Activated T-cell treated with anti-CD3 and anti-CD28 coated beads, Interleukin-2, amount 50 U/mL, for 4 hours (primary cell): ENCODE results near the gene GPS2. TPM values are rescaled to one million over a fixed set of nuclear protein-coding genes. Genes with fewer than 3 reads are reported as not detected.
A peak's percentile ranks its signal among the peaks of the same experiment; 100 is the strongest.

ENCODE experiments used
- ATAC-seq, 2 donors: fragments of 200-7000 bp; cut with Tn5 transposase; one replicate each; pipeline ENCODE4 v1.10.0; 2021
- DNase-seq: peaks from one replicate; pipeline ENCODE4 v3.0.0-alpha.2; 2020
- H3K27me3 Mint-ChIP-seq: one replicate; pipeline ENCODE4 v1.8.0; 2021; ENCODE audit warnings: low read depth, mixed read lengths
- H3K36me3 Mint-ChIP-seq: one replicate; pipeline ENCODE4 v1.8.0; 2022; ENCODE audit warnings: mixed read lengths; ENCODE audit not compliant: insufficient read depth
- H3K4me1 Mint-ChIP-seq: one replicate; pipeline ENCODE4 v1.8.0; 2021; ENCODE audit warnings: low read depth, mixed read lengths
- H3K4me3 Mint-ChIP-seq: one replicate; pipeline ENCODE4 v1.8.0; 2021; ENCODE audit warnings: mild to moderate bottlenecking, moderate library complexity, mixed read lengths
- H3K9me3 Mint-ChIP-seq: one replicate; pipeline ENCODE4 v1.8.0; 2021; ENCODE audit warnings: mixed read lengths
- total RNA-seq, 3 donors: library from RNA; stranded (reverse); gene quantifications; one replicate each; pipeline ENCODE4 v1.2.1, GENCODE V29; 2021

GPS2 gene
- total RNA-seq, 3 donors from 2014 or later, result 80.6 to 92.8 (median 87.1) TPM

- no peaks in the 10 kb centered on the region for H3K36me3 Mint-ChIP-seq
- no peak for DNase-seq
- H3K4me3 Mint-ChIP-seq, result peak overlapping the region; percentile 72
- peaks cover 19% of the 10 kb centered on the region for H3K4me1 Mint-ChIP-seq
- peaks cover 30% of the 10 kb centered on the region for H3K27me3 Mint-ChIP-seq
- ATAC-seq, result no peak
- no peaks in the 10 kb centered on the region for H3K9me3 Mint-ChIP-seq
These were observed 19.7 kb downstream of the GPS2 start for GRCh38 chr17:7295230-7296180.

- Mint-ChIP-seq H3K4me1 (peaks cover 19% of the 10 kb centered on the region), H3K36me3 (no peaks in the 10 kb centered on the region), H3K27me3 (peaks cover 31% of the 10 kb centered on the region), H3K4me3 (peak within 1 kb of the TSS; percentile 72), H3K9me3 (no peaks in the 10 kb centered on the region)
- peak; percentile 75 to 78 for ATAC-seq
- peak; percentile 67 for DNase-seq
These were observed 20.5 kb downstream of the GPS2 start, which contains the start of gene YBX2 for GRCh38 chr17:7294614-7295153. Gene YBX2 (minus strand): TSS chr17:7294639. CDS start chr17:7294500, 139 bp downstream.

GRCh38 chr17:7293816-7294613 lies 21.1 kb downstream of the GPS2 start:
- Mint-ChIP-seq H3K36me3 (no peaks in the 10 kb centered on the region), H3K4me3 (peak overlapping the region; percentile 26), H3K27me3 (peaks cover 31% of the 10 kb centered on the region), H3K9me3 (no peaks in the 10 kb centered on the region), H3K4me1 (peaks cover 19% of the 10 kb centered on the region)
- no peak for DNase-seq
- peak; percentile 4 to 5 for ATAC-seq

- ATAC-seq (no peak), DNase-seq (no peak)
- Mint-ChIP-seq H3K4me1 (peaks cover 19% of the 10 kb centered on the region), H3K4me3 (no peak overlapping the region), H3K27me3 (peaks cover 33% of the 10 kb centered on the region), H3K9me3 (no peaks in the 10 kb centered on the region), H3K36me3 (no peaks in the 10 kb centered on the region)
These were observed 22.0 kb downstream of the GPS2 start for GRCh38 chr17:7293159-7293558.

GRCh38 chr17:7292729-7293128 lies 22.4 kb downstream of the GPS2 start:
- Mint-ChIP-seq H3K27me3 (peaks cover 33% of the 10 kb centered on the region), H3K36me3 (no peaks in the 10 kb centered on the region), H3K4me1 (peaks cover 19% of the 10 kb centered on the region), H3K9me3 (no peaks in the 10 kb centered on the region), H3K4me3 (no peak overlapping the region)
- DNase-seq (no peak), ATAC-seq (no peak)

- Mint-ChIP-seq H3K4me3 (no peak overlapping the region), H3K36me3 (no peaks in the 10 kb centered on the region), H3K9me3 (no peaks in the 10 kb centered on the region), H3K27me3 (peaks cover 33% of the 10 kb centered on the region), H3K4me1 (peaks cover 19% of the 10 kb centered on the region)
- DNase-seq, result no peak
- ATAC-seq, result no peak
These were observed 23.0 kb downstream of the GPS2 start for GRCh38 chr17:7292194-7292593.

- no peaks in the 10 kb centered on the region for H3K36me3 Mint-ChIP-seq
- no peak overlapping the region for H3K4me3 Mint-ChIP-seq
- no peak for ATAC-seq
- peaks cover 33% of the 10 kb centered on the region for H3K27me3 Mint-ChIP-seq
- no peak for DNase-seq
- H3K9me3 Mint-ChIP-seq, result no peaks in the 10 kb centered on the region
- peaks cover 12% of the 10 kb centered on the region for H3K4me1 Mint-ChIP-seq
These were observed 24.5 kb downstream of the GPS2 start for GRCh38 chr17:7290685-7291084.

- Mint-ChIP-seq H3K4me1 (peaks cover 9% of the 10 kb centered on the region), H3K9me3 (no peaks in the 10 kb centered on the region), H3K27me3 (peaks cover 32% of the 10 kb centered on the region), H3K36me3 (no peaks in the 10 kb centered on the region), H3K4me3 (no peak overlapping the region)
- no peak for DNase-seq
- no peak for ATAC-seq
These were observed 25.0 kb downstream of the GPS2 start for GRCh38 chr17:7290166-7290565.

- peaks cover 34% of the 10 kb centered on the region for H3K27me3 Mint-ChIP-seq
- no peaks in the 10 kb centered on the region for H3K9me3 Mint-ChIP-seq
- no peaks in the 10 kb centered on the region for H3K36me3 Mint-ChIP-seq
- peaks cover 5% of the 10 kb centered on the region for H3K4me1 Mint-ChIP-seq
- H3K4me3 Mint-ChIP-seq, result no peak overlapping the region
- ATAC-seq (no peak), DNase-seq (no peak)
These were observed 25.7 kb downstream of the GPS2 start for GRCh38 chr17:7289256-7290032.

- Mint-ChIP-seq H3K4me3 (no peak overlapping the region), H3K9me3 (no peaks in the 10 kb centered on the region), H3K36me3 (no peaks in the 10 kb centered on the region), H3K27me3 (peaks cover 38% of the 10 kb centered on the region), H3K4me1 (peaks cover 14% of the 10 kb centered on the region)
- ATAC-seq, result no peak
- no peak for DNase-seq
These were observed 29.5 kb downstream of the GPS2 start for GRCh38 chr17:7285679-7286078.

GRCh38 chr17:7284911-7285310 lies 30.2 kb downstream of the GPS2 start:
- Mint-ChIP-seq H3K9me3 (no peaks in the 10 kb centered on the region), H3K4me3 (no peak overlapping the region), H3K27me3 (peaks cover 36% of the 10 kb centered on the region), H3K4me1 (peaks cover 15% of the 10 kb centered on the region), H3K36me3 (no peaks in the 10 kb centered on the region)
- no peak for ATAC-seq
- DNase-seq, result no peak

GRCh38 chr17:7283471-7284216 lies 31.5 kb downstream of the GPS2 start:
- Mint-ChIP-seq H3K4me3 (no peak overlapping the region), H3K4me1 (peaks cover 15% of the 10 kb centered on the region), H3K9me3 (no peaks in the 10 kb centered on the region), H3K36me3 (no peaks in the 10 kb centered on the region), H3K27me3 (peaks cover 36% of the 10 kb centered on the region)
- DNase-seq (no peak), ATAC-seq (no peak)

GRCh38 chr17:7282752-7283321 lies 32.3 kb downstream of the GPS2 start:
- no peaks in the 10 kb centered on the region for H3K36me3 Mint-ChIP-seq
- peaks cover 34% of the 10 kb centered on the region for H3K27me3 Mint-ChIP-seq
- no peak overlapping the region for H3K4me3 Mint-ChIP-seq
- DNase-seq (no peak), ATAC-seq (no peak)
- H3K9me3 Mint-ChIP-seq, result no peaks in the 10 kb centered on the region
- H3K4me1 Mint-ChIP-seq, result peaks cover 15% of the 10 kb centered on the region
